Thymus (tissue), 11 donors: ENCODE data around the gene PRIM2. TPM values are rescaled to one million over a fixed set of nuclear protein-coding genes. Genes with fewer than 3 reads are reported as not detected.
"Not testable (repeated sequence)": the region's sequence is repeated elsewhere in the genome, so short reads cannot be mapped to it uniquely, and the experiment has no call there.

Experiments
- DNase-seq, 9 donors: peaks; one replicate each; pipeline ENCODE4 v3.0.0-alpha.2; 2013; ENCODE audit warnings: low spot score in 9 of 9, low read depth in 6 of 9, missing footprints in 1 of 9
- H3K27ac ChIP-seq, 2 donors: one replicate each; pipeline ENCODE4 v1.5.1; 2013; ENCODE audit warnings: control low read depth in 1 of 2, low read depth in 1 of 2, low read length in 1 of 2, mild to moderate bottlenecking in 1 of 2, moderate library complexity in 1 of 2
- H3K27me3 ChIP-seq, 2 donors: one replicate each; pipeline ENCODE4 v1.5.1; 2013; ENCODE audit warnings: low read length in 1 of 2; ENCODE audit not compliant: control insufficient read depth in 2 of 2, insufficient read depth in 1 of 2
- H3K36me3 ChIP-seq, 2 donors: one replicate each; pipeline ENCODE4 v1.5.1; 2013; ENCODE audit warnings: low read length in 1 of 2, mild to moderate bottlenecking in 1 of 2, moderate library complexity in 1 of 2; ENCODE audit not compliant: control insufficient read depth in 2 of 2, insufficient read depth in 2 of 2
- H3K4me1 ChIP-seq, 2 donors: one replicate each; pipeline ENCODE4 v1.5.1; 2013; ENCODE audit warnings: low read length in 2 of 2; ENCODE audit not compliant: control insufficient read depth in 2 of 2, insufficient read depth in 2 of 2
- H3K4me3 ChIP-seq, 2 donors: one replicate each; pipeline ENCODE4 v1.5.1; 2013; ENCODE audit warnings: low read length in 2 of 2, control low read depth in 1 of 2, mild to moderate bottlenecking in 1 of 2
- H3K9me3 ChIP-seq, 2 donors: one replicate each; pipeline ENCODE4 v1.5.1; 2013; ENCODE audit warnings: low read length in 1 of 2, mild to moderate bottlenecking in 1 of 2; ENCODE audit not compliant: control insufficient read depth in 2 of 2, insufficient read depth in 1 of 2
- WGBS: extraction: QIAGEN DNeasy Blood & Tissue Kit; methylation state at CpG from one replicate; pipeline ENCODE4 v1.1.7; 2013; 5-methylcytosine and 5-hydroxymethylcytosine counted together
- polyA plus RNA-seq: library from polyadenylated mRNA; stranded (reverse); fragments of 200-250 nt; gene quantifications from one replicate; pipeline ENCODE4 v1.2.3, GENCODE V29; 2013
- total RNA-seq: library from RNA; stranded (reverse); fragments of 120-200 nt; gene quantifications from one replicate; pipeline ENCODE4 v1.2.4, GENCODE V29; 2013
- donor health status: healthy.

The PRIM2 gene
- total and polyA plus RNA-seq, 2 donors: 9.7 to 34.2 TPM

DNA sequence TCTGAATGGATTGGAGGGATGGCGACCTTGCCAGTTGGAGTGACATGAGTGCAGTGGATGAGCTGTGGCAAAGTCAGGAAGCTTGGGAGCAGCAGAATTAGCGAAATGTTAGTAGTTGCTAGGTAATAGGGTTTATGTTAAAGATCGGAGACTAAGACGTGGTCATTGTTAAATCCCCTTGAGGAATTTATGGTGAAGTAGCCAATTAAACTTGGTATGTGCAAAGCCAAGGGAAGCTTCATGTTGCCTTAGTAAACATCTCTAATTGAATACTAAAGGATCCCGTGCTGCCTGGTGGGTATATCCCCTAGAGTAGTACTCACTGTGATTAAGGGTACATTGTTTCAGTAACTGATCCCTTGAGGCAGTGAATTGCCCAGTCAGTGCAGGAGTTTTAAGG is 106.0 kb downstream of the PRIM2 start:
- DNase-seq: no peak
- no peak overlapping the region for H3K4me3 ChIP-seq
- H3K36me3 ChIP-seq: no peaks in the 10 kb centered on the region
- no peaks in the 10 kb centered on the region for H3K4me1 ChIP-seq
- WGBS: 97% methylated on average over 5 of the region's 5 CpGs
- no peaks in the 10 kb centered on the region for H3K27me3 ChIP-seq
- H3K9me3 ChIP-seq: no peaks in the 10 kb centered on the region
- no peak overlapping the region for H3K27ac ChIP-seq

DNA sequence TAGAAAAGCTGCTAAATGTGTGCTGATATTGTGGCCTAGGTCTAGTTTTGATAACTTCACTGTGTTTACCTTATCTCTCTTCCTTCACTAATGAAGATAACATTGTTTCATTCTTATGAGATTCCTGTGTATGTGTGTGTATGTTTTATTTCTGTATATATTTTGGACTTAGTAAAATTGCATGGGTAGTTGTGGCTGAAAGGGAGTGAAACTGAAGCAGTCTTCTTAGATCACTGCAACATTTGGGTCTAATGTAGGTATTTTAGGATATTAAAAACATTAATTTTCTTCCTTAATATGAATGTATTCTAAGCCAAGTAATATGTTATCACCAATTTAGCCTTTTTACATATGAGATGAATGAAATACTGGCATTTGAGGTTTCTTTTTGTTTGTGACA is 114.3 kb downstream of the PRIM2 start:
- H3K4me1 ChIP-seq, H3K4me3 ChIP-seq, H3K27ac ChIP-seq, DNase-seq, H3K9me3 ChIP-seq, H3K36me3 ChIP-seq, H3K27me3 ChIP-seq: not testable (repeated sequence)

DNA sequence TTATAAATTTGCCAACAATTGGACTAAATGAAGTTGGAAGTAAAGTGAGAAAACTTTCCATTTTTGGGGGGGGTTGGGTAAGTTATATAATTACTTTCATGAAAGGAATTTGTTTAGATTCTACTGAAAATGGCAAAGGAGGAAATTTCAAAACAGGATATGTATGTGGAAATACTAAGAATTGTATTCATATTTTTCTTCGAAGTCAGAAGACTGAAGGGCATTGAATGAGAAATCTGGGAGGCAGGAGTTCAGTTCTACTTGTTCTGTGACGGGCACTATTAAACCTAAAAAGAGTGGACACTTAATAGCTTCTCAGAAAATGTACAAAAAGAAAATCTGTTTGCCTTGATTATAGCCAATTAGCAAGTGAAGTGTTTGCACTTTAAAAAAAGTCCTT is 114.7 kb downstream of the PRIM2 start:
- H3K4me3 ChIP-seq: no peak overlapping the region
- 66% methylated on average over 2 of the region's 2 CpGs for WGBS
- H3K4me1 ChIP-seq: no peaks in the 10 kb centered on the region
- H3K9me3 ChIP-seq: no peaks in the 10 kb centered on the region
- no peaks in the 10 kb centered on the region for H3K27me3 ChIP-seq
- DNase-seq: no peak
- no peaks in the 10 kb centered on the region for H3K36me3 ChIP-seq
- no peak overlapping the region for H3K27ac ChIP-seq

DNA sequence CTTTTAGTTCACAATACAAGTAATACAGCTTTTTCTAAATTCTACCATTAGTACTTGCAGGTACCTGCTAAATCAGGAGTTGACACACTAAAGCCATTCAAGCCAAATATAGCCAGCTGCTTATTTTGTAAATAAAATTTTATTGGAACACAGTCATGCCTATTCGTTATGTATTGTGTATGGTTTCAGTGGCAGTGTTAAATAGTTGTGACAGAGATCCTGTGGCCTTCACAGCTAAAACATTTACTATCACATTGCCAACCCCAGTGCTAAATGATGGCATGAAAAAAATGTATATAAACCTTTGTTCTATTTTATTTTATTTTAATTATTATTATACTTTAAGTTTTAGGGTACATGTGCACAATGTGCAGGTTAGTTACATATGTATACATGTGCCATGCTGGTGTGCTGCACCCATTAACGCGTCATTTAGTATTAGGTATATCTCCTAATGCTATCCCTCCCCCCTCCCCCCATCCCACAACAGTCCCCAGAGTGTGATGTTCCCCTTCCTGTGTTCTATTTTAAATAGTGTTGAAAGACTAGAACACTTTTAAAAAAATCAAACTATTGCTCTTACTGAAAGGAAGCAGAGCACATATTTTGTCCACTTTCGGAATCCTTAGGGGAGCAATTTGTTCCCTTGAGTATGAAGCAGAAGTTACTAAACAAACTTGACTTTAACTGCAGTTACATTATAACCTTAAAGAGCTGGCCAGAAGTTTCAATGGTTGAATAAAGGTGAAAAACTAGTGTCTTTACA is 115.7 kb downstream of the PRIM2 start:
- no peak for DNase-seq
- WGBS: 93% methylated on average over 4 of the region's 4 CpGs
- no peaks in the 10 kb centered on the region for H3K27me3 ChIP-seq
- no peak overlapping the region for H3K27ac ChIP-seq
- H3K36me3 ChIP-seq: no peaks in the 10 kb centered on the region
- H3K9me3 ChIP-seq: no peaks in the 10 kb centered on the region
- H3K4me3 ChIP-seq: no peak overlapping the region
- H3K4me1 ChIP-seq: no peaks in the 10 kb centered on the region

DNA sequence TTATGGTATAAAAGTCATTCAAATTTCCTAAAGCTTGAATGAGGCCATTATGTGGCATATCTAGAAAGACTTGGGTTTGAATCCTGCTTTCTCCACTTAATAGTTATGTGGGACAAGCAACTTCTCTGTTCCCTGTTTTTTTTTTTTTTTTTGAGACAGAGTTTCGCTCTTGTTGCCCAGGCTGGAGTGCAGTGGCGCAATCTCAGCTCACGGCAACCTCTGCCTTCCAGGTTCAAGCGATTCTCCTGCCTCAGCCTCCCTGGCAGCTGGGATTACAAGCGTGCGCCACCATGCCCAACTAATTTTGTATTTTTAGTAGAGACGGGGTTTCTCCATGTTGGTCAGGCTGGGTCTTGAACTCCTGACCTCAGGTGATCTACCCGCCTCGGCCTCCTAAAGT is 116.4 kb downstream of the PRIM2 start:
- not testable (repeated sequence) for H3K4me1 ChIP-seq, DNase-seq, H3K27ac ChIP-seq, H3K27me3 ChIP-seq, H3K36me3 ChIP-seq, H3K4me3 ChIP-seq, H3K9me3 ChIP-seq
- 97% methylated on average over 9 of the region's 9 CpGs for WGBS

DNA sequence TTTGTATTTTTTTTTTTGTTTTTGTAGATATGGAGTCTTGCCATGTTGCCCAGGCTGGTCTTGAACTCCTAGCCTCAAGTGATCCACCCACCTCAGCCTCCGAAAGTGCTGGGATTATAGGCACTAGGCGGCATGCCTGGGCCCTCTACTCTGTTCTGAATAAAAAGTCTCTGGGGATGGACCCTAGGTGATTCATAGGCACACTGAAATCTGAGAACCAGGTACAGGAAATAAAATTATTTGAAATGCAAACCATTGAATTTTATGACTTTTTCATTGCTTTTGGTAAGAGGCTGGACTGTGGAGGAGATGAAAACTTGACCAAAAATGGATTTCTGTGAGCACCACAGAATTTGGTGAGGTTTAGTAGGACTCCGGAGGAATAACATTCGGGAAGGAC is 117.5 kb downstream of the PRIM2 start:
- Histone ChIP-seq H3K4me1 (no peaks in the 10 kb centered on the region), H3K27me3 (no peaks in the 10 kb centered on the region), H3K4me3 (no peak overlapping the region), H3K36me3 (no peaks in the 10 kb centered on the region), H3K27ac (no peak overlapping the region), H3K9me3 (no peaks in the 10 kb centered on the region)
- no peak for DNase-seq
- whole genome bisulfite sequencing: 96% methylated on average over 4 of the region's 4 CpGs

DNA sequence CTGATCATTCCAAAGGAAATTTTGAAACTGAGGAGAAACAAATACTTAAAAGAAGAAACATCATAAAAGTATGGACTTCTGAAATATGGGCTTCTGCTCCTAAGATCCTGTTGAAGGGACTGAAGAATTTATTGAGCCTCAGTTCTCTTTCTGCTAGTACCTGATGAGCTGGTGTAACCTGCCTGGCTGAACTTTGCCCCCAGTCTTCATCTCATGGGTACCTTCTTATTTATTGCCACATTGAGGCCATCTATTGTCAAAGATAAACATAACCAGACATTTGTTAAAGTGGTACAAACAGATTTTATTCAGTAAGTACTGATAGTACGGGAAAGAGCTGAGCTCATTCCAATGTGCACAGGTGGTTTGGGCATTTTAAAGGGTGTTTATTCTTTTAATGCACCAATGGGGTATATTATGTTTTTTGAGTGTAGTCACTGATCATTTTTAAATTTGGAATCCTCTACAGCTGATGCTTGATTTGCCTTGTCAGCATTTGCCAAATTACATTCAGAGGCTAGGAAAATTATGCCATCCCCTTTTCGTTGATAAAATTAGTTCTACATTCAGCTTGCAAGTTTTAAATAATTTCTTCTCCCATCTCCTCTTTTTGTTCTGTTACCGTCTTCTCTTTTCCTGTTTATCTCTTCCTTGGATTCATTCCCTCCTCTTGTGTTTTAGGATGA is 118.2 kb downstream of the PRIM2 start:
- DNase-seq: no peak
- 82% methylated on average over 3 of the region's 3 CpGs for WGBS
- H3K4me3 ChIP-seq: no peak overlapping the region
- no peaks in the 10 kb centered on the region for H3K4me1 ChIP-seq
- no peak overlapping the region for H3K27ac ChIP-seq
- H3K27me3 ChIP-seq: no peaks in the 10 kb centered on the region
- no peaks in the 10 kb centered on the region for H3K9me3 ChIP-seq
- H3K36me3 ChIP-seq: no peaks in the 10 kb centered on the region

DNA sequence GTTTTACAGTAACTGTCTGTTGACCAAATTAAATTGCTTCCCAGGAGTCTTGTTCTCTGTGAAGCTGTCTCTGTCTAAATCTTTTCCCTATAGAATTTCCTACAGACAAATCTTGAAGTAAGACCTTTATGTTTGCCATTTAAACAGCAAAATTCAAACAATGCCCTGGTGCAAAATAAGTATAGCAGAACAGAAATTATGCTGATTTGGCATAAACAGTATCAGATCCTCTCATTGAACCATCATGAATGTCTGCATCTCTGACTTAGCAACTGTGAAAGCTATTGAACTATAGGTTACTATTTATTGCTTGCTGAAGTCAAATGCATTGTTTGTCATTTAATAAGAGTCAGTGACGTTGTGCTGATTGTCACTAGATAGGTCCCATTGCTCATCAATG is 123.3 kb downstream of the PRIM2 start:
- not testable (repeated sequence) for H3K9me3 ChIP-seq, DNase-seq, H3K27me3 ChIP-seq, H3K27ac ChIP-seq, H3K36me3 ChIP-seq, H3K4me3 ChIP-seq, H3K4me1 ChIP-seq
- 100% methylated on average over 1 of the region's 1 CpG for WGBS

DNA sequence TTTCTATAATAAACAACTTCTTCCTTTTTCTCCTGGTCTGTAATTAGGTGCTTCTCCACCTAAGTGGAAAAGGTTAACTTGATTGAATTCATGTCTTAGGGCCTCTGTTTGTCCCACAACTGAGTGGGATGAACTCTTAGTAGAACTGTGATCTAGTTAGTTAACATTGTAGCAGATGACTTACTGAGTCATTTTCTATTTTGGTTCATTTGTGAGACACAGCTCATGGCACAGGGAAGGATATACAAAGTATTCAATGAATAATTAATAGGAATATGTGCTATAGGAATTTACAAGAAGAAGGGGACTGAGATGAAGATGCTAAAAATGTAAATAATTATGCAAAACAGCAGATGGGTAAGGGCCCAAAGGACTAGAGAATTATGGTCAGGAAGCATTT is 124.7 kb downstream of the PRIM2 start:
- not testable (repeated sequence) for H3K27me3 ChIP-seq, H3K36me3 ChIP-seq, H3K4me3 ChIP-seq, H3K27ac ChIP-seq, H3K9me3 ChIP-seq, DNase-seq, H3K4me1 ChIP-seq
